GM12892 (cell line): ENCODE results near the gene ANXA11.
A peak's percentile ranks its signal among the peaks of the same experiment; 100 is the strongest.
"Not testable (repeated sequence)": the region's sequence is repeated elsewhere in the genome, so short reads cannot be mapped to it uniquely, and the experiment has no call there.

Source experiments
- DNase-seq: peaks from one replicate; pipeline ENCODE4 v3.0.0; 2011; ENCODE audit not compliant: insufficient read length
- FAIRE-seq: peaks from 2 replicates; lab custom pipeline; 2011; peaks lifted over from hg19 to GRCh38; lab: Jason Lieb, UNC
- POLR2A ChIP-seq: IDR thresholded peaks from 2 replicates; pipeline ENCODE4 v1.6.1; 2011; ENCODE audit warnings: low read depth, low read length, control low read depth
- POLR2AphosphoS5 ChIP-seq: IDR thresholded peaks from 2 replicates; pipeline ENCODE4 v1.6.1; 2011; ENCODE audit warnings: low read depth, low read length, control low read depth
- TAF1 ChIP-seq: IDR thresholded peaks from 2 replicates; pipeline ENCODE4 v1.6.1; 2011; ENCODE audit warnings: low read depth, mild to moderate bottlenecking, control low read depth, low read length, borderline replicate concordance

The ANXA11 gene

GRCh38 chr10:80153460-80153859, 51.9 kb downstream of the ANXA11 start:
- no peak for DNase-seq
- TF ChIP-seq TAF1 (no peak), POLR2A (0 out of 2 replicates have a peak, but pooled peaks have one; percentile 25), POLR2AphosphoS5 (no peak; the same call in 1 of the 2 replicates)
- no peak for FAIRE-seq

DNA sequence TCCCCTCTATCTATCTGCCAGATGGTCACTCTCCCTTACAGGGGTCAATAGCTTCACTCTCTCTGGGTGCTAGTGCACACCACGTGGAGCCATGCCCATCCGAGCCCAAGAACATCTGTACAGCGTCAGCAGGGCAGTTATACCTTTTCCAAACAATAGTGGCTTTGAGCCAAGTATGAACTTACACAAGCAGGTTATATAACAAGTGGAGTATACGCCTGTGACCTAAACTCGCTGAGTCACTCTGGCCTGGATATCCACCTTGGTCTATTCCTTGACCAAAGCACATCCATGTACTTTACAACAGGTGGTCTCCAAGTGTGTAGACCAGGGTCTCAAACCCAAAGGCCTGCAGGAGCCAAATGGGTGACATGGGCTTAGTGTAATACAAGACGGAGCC, 52.5 kb downstream of the ANXA11 start:
- no peak for TF ChIP-seq POLR2A
- no peak for TF ChIP-seq POLR2AphosphoS5
- no peak for TF ChIP-seq TAF1
- FAIRE-seq (no peak), DNase-seq (no peak)

GRCh38 chr10:80150172-80150571, 55.2 kb downstream of the ANXA11 start:
- DNase-seq, result no peak
- FAIRE-seq, result no peak
- TF ChIP-seq POLR2A, result no peak

- FAIRE-seq (no peak), DNase-seq (no peak)
- TF ChIP-seq TAF1, result no peak
- TF ChIP-seq POLR2AphosphoS5, result no peak
- no peak for TF ChIP-seq POLR2A
Measured at GRCh38 chr10:80149123-80149522, 56.2 kb downstream of the ANXA11 start.

DNA sequence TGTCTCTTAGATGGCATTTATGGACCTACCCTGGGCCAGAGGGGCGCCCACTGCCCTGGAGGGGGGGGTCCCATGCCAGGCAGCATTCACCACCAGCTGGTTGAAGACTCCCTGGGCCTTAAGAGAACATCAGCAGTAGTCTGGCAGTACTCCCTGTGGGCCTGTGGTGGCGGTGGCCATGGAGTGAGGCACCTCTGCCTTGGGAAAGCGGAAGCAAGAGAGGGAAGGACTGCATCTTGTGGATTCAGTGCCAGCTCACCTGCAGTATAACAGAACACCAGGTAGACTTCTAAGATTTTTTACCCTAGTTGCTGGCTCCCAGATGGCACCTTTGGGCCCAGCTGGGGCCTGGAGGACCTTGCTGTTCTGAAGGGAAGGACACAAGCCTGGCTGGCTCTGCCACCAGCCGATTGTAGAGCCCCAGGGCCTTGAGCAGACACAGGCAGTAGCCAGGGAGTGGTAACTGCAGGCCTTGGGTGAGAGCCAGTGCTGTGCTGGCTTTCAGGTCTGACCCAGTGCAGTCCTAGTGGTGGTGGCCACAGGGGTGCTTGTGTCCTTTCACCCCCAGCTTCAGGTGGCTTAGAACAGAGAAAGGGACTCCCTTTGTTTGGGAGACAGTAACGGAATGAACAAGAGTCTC, 57.1 kb downstream of the ANXA11 start:
- FAIRE-seq (no peak), DNase-seq (no peak)
- TF ChIP-seq POLR2A (no peak), TAF1 (no peak), POLR2AphosphoS5 (0 out of 2 replicates have a peak, but pooled peaks have one; percentile 6)

GRCh38 chr10:80146918-80147317, 58.4 kb downstream of the ANXA11 start:
- FAIRE-seq (no peak), DNase-seq (no peak)
- TF ChIP-seq POLR2AphosphoS5 (no peak), TAF1 (no peak), POLR2A (no peak)

DNA sequence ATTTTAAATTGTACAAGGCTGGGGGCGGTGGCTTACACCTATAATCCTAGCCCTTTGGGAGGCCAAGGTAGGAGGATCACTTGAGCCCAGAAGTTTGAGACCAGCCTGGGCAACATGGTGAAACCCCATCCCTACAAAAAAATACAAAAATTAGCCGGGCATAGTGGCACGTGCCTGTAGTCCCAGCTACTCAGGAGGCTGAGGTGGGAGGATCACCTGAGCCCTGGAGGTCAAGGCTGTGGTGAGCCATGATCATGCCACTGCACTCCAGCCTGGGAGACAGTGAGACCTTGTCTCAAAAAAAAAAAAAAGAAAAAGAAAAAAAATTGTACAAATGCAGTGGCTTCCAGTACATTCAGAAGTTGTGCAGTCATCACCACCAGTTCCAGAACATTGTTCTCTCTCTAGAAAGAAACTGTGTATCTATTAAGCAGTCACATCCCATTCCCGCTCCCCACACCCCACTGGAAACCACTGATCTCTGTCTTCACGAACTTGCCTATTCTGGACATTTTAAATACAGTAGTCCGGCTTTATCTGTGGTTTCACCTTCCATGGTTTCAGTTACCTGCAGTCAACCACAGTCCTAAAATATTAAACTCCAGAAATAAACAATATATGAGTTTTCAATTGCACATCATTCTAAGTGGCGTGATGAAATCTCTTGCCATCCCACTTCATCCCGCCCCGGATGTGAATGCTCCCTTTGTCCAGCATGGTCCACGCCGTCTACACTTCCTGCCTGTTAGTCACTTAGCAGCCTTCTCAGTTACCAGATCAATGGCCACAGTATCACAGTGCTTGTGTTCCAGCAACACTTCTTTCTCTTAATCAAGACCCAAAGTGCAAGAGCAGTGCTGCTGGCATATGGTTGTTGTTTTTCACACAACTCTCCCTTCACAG, 59.7 kb downstream of the ANXA11 start:
- FAIRE-seq, DNase-seq: not testable (repeated sequence)

DNA sequence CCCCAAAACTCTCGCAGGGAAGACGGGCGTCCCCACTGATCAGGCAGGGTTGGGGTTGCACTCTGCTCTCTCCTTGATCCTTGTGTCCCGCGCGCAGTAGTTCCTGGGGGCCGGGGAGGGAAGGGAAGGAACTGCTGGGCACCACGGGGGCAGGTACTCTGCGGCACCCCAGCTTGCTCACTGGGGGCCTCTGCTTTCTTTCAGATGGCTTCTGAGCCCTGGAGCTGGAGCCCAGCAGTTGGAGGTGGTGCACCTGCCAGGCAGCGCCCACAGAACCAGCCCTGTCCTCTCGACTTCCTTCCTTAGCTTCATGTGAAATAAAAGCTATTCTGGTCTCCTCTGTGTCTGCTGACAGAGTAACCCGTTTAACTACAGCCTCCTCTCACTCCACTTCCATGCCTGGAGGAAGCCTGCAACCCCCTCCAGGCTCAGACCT, 60.6 kb downstream of the ANXA11 start:
- DNase-seq (no peak), FAIRE-seq (no peak)
- no peak for TF ChIP-seq TAF1
- no peak for TF ChIP-seq POLR2A
- TF ChIP-seq POLR2AphosphoS5, result no peak

- DNase-seq, result no peak
Measured at GRCh38 chr10:80144067-80144695, 61.2 kb downstream of the ANXA11 start.

DNA sequence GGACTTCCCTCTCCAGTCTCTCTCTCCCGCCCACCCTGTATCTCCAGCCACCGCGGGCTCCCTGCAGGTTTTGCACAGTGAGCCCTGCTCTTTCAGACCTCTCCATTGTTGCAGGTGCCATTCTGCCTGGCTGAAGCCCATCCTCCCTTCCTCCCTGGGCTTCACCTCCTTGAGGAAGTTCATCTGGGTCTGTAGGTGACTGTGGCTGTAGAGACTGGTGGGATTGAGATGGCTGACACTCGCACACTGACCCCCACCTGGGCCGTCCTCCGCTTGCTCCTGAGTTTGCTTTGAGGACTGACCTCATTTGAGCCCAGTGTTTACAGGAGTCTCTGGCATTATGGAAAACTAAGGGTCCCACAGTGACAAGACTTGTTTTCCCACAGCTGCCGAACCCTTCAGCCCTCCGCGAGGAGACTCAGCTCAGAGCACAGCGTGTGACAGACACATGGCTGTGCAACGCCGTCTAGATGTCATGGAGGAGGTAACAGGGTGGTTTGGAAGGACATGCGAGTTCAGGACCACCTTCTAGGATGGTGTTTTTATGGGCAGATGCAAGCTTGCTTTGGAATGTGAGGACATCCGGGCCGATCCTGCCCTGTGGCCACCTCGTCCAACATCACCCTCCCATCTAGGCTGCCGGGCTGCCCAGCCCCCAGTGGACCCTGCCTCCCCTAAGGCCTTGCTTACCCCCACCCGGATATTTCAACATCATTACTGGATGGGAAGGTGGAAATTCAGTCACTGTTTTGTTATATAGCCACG, 63.5 kb downstream of the ANXA11 start:
- no peak for TF ChIP-seq POLR2AphosphoS5
- no peak for TF ChIP-seq TAF1
- TF ChIP-seq POLR2A, result no peak
- DNase-seq, result no peak
- no peak for FAIRE-seq

More at GRCh38 chr10:80144067-80144695, 61.2 kb downstream of the ANXA11 start:
- no peak for FAIRE-seq
- no peak for TF ChIP-seq POLR2AphosphoS5
- no peak for TF ChIP-seq POLR2A
- no peak for TF ChIP-seq TAF1

DNA sequence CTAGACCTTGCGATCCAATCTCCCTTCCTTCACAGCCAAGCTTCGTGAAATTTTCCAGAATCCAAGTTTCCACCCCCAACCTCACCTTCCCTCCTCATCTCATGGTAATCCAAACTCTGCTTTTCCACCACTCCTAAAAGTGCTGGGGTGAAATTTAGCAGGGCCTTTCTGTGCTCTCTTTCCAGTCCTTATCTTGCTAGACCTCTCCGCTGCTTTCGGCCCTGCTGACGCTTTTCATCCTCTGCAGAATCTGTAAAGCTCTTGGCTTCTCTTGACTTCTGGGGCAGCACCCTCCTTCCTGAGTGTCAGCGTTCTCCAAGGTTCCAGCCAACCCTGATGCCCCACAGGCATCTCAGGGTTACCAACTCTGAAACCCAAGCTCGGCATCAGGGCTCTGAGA, 65.1 kb downstream of the ANXA11 start:
- DNase-seq, result no peak
- TF ChIP-seq POLR2A (no peak), TAF1 (no peak), POLR2AphosphoS5 (no peak)
- peak; percentile 73 for FAIRE-seq

GRCh38 chr10:80139265-80139664, 66.1 kb downstream of the ANXA11 start:
- FAIRE-seq (no peak), DNase-seq (no peak)
- TF ChIP-seq POLR2A, result no peak
- no peak for TF ChIP-seq POLR2AphosphoS5
- TF ChIP-seq TAF1, result no peak
